ACC112 (cell line): Measurements from ENCODE around the gene SLC5A10.
"Not testable (repeated sequence)": the region's sequence is repeated elsewhere in the genome, so short reads cannot be mapped to it uniquely, and the experiment has no call there.

Experiments used
- H2AFZ ChIP-seq: fragments of 200-600 bp; sonication (generic); one replicate; pipeline ENCODE4 v1.6.0; 2017; ENCODE audit warnings: antibody characterized with exemption, low read length; ENCODE audit not compliant: unreplicated experiment
- H3K27ac ChIP-seq: fragments of 200-600 bp; sonication (generic); 2 replicates; pipeline ENCODE4 v1.5.1; 2014; ENCODE audit warnings: low read depth, mild to moderate bottlenecking, antibody characterized with exemption, low read length, moderate library complexity
- H3K27me3 ChIP-seq: fragments of 200-600 bp; sonication (generic); 2 replicates; pipeline ENCODE4 v1.6.1; 2014; ENCODE audit warnings: mild to moderate bottlenecking, antibody characterized with exemption, low read length, moderate library complexity, mixed read lengths; ENCODE audit not compliant: insufficient read depth
- H3K36me3 ChIP-seq: fragments of 200-600 bp; sonication (generic); 2 replicates; pipeline ENCODE4 v1.6.1; 2016; ENCODE audit warnings: mild to moderate bottlenecking, antibody characterized with exemption, low read length, moderate library complexity, mixed read lengths; ENCODE audit not compliant: insufficient read depth
- H3K4me1 ChIP-seq: fragments of 200-600 bp; sonication (generic); one replicate; pipeline ENCODE4 v1.6.1; 2016; ENCODE audit warnings: low read length, mixed read lengths; ENCODE audit not compliant: insufficient read depth, unreplicated experiment, control insufficient read depth
- H3K4me3 ChIP-seq: fragments of 200-600 bp; sonication (generic); 2 replicates; pipeline ENCODE4 v1.5.1; 2014; ENCODE audit warnings: mild to moderate bottlenecking, low read depth, low read length
- H3K79me2 ChIP-seq: fragments of 200-600 bp; sonication (generic); one replicate; pipeline ENCODE4 v1.6.0; 2016; ENCODE audit warnings: low read length; ENCODE audit not compliant: control insufficient read depth, unreplicated experiment, insufficient read depth

The SLC5A10 gene

DNA sequence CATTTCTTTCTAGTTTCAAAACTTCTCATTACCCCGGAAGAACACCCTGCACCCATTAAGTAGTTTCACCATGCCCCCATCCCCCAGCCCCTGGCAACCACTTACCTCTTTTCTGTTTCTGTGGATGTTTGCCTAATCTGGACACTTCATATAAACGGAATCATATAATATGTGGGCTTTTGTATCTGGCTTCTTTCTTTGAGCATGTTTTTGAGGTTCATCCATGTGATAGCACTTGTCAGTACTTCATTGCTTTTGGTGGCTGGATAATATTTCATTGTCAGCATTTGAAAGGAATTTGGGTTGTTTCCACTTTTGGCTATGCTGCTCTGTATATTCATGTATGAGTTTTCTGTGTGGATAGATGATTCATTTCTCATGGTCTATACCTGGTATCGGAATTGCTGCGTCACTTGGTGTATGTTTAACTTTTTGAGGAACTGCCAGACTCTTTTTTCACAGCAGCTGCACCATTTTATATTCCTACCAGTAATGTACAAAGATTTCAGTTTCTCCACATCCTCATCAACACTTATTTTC lies 30.0 kb upstream of the SLC5A10 start:
- Histone ChIP-seq H3K27me3 (no peaks in the 10 kb centered on the region), H3K27ac (peak overlapping the region; percentile 65; the same call in 1 of the 2 replicates), H3K4me1 (peaks cover 23% of the 10 kb centered on the region), H2AFZ (no peak overlapping the region), H3K79me2 (no peaks in the 10 kb centered on the region), H3K4me3 (no peak overlapping the region), H3K36me3 (peaks cover 4% of the 10 kb centered on the region; the same call in 1 of the 2 replicates)

DNA sequence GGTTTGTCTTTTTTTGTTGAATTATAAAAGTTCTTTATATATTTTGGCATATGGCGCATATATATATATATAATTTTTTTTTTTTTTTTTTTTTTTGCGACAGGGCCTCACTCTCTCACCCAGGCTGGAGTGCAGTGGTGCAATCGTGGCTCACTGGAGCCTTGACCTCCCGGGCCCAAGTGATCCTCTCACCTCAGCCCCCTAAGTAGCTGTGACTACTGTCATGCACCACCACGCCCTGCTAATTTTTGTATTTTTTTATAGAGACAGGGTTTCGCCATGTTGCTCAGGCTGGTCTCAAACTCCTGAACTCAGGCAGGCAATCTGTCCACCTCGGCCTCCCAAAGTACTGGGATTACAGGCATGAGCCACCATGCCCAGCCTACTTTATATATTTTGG lies 29.4 kb upstream of the SLC5A10 start:
- peaks cover 23% of the 10 kb centered on the region for H3K4me1 ChIP-seq
- not testable (repeated sequence) for H3K79me2 ChIP-seq

DNA sequence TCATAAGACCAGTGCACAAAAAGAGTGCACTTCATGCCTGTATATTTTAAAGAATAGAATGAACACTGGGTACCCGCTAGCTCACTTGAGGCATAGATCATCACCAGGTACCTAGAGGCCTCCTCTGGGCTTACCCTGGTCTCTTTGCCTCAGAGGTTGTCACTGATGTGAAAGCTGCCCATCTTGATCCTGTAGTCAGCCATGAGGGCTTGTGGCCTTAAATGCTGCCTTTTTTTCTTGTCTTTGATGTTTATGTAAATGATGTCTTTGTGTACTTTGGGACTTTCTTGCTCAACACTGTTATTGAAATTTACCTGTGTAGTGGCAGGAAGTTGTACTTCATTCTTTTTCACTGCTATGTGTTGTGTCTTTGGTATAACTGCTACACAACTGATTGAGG lies 26.8 kb upstream of the SLC5A10 start:
- Histone ChIP-seq H3K4me3 (no peak overlapping the region), H3K36me3 (no peaks in the 10 kb centered on the region), H3K4me1 (peaks cover 21% of the 10 kb centered on the region), H3K27me3 (no peaks in the 10 kb centered on the region), H2AFZ (no peak overlapping the region), H3K27ac (no peak overlapping the region), H3K79me2 (no peaks in the 10 kb centered on the region)

More for the DNA sequence above, 29.4 kb upstream of the SLC5A10 start:
- H3K4me3 ChIP-seq, H2AFZ ChIP-seq, H3K27me3 ChIP-seq, H3K36me3 ChIP-seq, H3K27ac ChIP-seq: not testable (repeated sequence)

DNA sequence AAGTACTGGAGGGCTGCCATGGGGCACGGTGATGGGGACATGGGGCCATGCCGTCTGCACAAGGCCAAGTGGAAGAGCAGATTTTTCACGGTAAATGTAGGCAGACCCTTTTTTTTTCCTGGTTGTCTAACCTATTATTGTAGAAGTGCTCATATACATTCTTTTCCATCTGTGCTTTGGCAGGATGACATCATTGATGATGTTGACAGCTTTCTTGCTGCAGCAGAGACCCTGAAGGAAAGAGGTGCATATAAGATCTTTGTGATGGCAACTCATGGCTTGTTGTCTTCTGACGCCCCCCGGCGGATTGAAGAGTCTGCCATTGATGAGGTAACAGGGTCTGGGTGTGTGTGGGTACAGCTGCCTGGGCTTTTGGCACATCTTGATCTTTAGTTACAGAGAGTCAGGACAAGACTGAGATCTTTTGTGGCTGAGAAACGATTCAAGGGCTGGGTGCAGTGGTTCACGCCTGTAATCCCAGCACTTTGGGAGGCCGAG lies 23.3 kb upstream of the SLC5A10 start:
- no peaks in the 10 kb centered on the region for H3K4me1 ChIP-seq
- H3K79me2 ChIP-seq, result no peaks in the 10 kb centered on the region
- H3K36me3 ChIP-seq, result 0 out of 2 replicates have a peak, but pooled peaks cover 5% of the 10 kb centered on the region
- no peak overlapping the region for H3K4me3 ChIP-seq
- H3K27ac ChIP-seq, result no peak overlapping the region
- no peaks in the 10 kb centered on the region for H3K27me3 ChIP-seq
- H2AFZ ChIP-seq, result no peak overlapping the region

DNA sequence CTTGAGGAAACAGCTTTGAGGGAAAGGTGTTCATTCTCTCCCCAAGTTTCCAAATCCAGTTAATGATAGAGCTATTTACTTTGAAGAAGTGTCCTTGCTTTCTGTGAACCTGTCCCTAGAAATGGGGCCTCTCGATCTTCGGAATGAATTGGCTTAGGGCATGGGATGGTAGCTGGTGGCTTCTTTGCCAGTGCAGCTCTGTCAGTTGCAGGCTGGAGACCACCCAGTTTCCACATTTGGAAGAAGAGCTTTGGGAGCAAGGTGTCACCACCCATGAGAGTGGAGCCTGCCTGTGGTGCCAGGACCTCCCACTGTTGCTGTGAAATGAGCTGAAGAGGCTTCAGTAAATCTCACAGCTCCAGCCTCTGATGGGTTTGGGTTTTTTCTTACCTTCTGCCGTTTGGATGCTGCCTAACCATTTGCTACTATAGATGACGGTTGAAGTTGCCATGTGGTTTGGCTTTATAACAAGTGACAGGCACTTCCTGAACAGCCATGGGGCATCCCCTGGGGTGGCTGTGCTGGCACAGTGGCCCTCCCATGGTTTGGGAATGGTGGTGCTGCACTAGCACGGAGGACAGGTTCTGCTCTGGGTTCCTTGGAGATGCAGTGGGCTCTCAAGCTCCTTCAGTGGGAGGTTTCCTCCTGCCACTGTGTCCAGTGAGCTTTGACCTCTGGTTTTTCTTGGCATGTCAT lies 19.5 kb upstream of the SLC5A10 start:
- 0 out of 2 replicates have a peak, but pooled peaks cover 5% of the 10 kb centered on the region for H3K36me3 ChIP-seq
- no peak overlapping the region for H3K4me3 ChIP-seq
- H3K4me1 ChIP-seq, result no peaks in the 10 kb centered on the region
- H3K79me2 ChIP-seq, result no peaks in the 10 kb centered on the region
- no peaks in the 10 kb centered on the region for H3K27me3 ChIP-seq
- H2AFZ ChIP-seq, result no peak overlapping the region
- no peak overlapping the region for H3K27ac ChIP-seq

DNA sequence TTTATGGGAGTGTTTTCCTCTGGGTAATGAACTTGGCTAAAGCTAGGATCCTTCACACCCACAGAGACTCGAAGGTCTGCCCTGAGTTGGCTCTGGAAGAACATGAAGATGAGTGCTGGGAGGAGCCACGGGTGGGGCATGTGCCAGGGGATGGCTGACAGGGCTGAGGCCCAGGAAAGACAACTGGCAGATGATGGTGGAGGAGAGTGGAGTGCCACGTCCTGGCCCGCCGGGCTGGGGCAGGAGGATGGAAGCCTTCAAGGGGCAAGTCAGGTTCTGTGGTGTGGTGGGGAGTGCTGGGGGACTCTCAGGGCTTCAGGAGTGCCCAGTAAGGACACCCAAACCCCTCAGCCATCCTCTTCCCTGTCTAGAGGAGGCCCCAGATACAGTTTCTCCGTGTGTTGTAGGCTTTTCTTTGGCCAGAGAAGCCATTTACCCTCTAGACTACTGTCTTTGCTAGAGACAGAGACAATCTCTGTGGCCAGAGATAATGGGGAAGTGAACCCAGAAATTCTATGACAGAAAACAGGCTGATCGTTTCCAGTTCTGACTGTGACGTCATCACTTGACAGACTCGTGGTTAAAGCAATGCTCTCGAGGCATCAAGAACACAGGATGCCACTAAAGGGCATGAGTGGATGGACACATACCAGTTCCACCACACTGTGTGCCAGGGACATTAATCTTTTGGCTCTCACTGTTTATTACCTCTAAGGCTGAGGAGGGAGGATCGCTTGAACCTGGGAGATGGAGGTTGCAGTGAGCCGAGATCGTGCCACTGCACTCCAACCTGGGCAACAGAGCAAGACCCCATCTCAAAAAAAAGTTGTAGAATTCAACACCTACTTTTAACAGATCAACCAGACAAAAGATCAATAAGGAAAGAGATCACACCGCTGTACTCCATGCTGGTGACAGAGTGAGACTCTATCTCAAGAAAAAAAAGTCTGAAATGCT lies 18.6 kb upstream of the SLC5A10 start:
- no peaks in the 10 kb centered on the region for H3K79me2 ChIP-seq
- H3K36me3 ChIP-seq, result 0 out of 2 replicates have a peak, but pooled peaks cover 5% of the 10 kb centered on the region
- H3K27ac ChIP-seq, result no peak overlapping the region
- no peaks in the 10 kb centered on the region for H3K27me3 ChIP-seq
- H3K4me1 ChIP-seq, result no peaks in the 10 kb centered on the region
- H3K4me3 ChIP-seq, result no peak overlapping the region
- H2AFZ ChIP-seq, result no peak overlapping the region

DNA sequence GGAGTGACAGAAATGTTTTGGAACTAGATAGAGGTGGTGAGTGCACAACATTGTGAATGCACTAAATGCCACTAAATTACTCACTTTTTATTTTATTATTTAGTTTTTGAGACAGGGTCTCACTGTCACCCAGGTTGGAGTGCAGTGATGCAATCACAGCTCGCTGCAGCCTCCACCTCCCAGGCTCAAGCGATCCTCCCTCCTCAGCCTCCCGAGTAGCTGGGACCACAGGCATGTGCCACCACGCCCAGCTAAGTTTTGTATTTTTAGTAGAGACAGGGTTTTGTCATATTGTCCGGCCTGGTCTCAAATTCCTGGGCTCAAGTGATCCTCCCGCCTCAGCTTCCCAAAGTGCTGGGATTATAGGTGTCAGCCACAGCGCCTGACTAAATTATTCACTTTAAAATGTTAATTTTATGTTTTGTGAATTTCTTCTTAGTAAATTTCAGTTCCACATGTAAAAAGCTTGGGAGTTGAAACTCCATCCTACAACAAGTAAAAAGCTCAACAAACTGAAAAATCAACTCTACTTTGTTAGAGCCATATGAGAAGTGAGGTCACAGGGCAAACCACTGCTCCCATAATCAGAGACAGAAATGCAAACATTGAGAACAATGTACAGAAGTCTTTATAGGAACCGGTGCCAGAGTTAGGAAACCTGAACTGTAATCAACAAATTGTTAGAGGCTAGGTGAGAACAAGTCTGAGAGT lies 13.8 kb upstream of the SLC5A10 start:
- H3K4me3 ChIP-seq, result no peak overlapping the region
- H2AFZ ChIP-seq, result no peak overlapping the region
- H3K27ac ChIP-seq, result no peak overlapping the region
- H3K36me3 ChIP-seq, result no peaks in the 10 kb centered on the region
- no peaks in the 10 kb centered on the region for H3K4me1 ChIP-seq
- H3K27me3 ChIP-seq, result no peaks in the 10 kb centered on the region
- no peaks in the 10 kb centered on the region for H3K79me2 ChIP-seq

DNA sequence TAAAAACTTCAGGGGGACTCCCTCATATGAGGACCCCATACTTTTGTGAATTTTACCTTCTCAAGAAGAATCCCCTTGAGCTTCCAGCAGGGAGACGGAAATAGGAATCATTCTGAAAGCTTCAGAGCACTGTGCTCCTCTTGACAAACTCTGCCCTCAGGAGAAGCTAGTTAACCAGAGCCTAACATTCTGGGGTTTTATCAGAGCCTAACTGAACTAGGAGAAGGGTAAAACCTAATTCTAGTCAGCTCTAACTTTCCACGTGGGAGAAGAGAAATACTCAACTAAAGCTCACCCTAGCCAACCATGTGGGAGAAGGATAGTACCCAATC lies 13.3 kb upstream of the SLC5A10 start:
- no peak overlapping the region for H3K4me3 ChIP-seq
- no peak overlapping the region for H2AFZ ChIP-seq
- H3K27ac ChIP-seq, result no peak overlapping the region
- H3K36me3 ChIP-seq, result no peaks in the 10 kb centered on the region
- H3K27me3 ChIP-seq, result no peaks in the 10 kb centered on the region
- no peaks in the 10 kb centered on the region for H3K4me1 ChIP-seq
- H3K79me2 ChIP-seq, result no peaks in the 10 kb centered on the region

DNA sequence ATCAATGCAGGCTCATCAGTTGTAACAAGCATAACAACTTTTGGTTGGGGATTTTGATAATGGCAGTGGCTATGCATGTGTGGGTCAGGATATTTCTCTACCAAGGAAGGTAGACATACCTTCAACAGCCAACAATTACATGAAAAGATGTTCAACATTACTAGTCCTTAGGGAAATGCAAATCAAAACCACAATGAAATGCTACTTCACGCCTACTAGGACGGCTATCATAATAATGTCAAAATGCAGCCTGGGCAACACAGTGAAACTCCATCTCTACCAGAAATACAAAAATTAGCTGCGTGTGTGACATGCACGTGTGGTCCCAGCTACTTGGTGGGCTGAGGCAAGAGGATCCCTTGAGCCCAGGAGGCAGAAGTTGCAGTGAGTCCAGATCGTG lies 7.3 kb upstream of the SLC5A10 start:
- H3K79me2 ChIP-seq, result no peaks in the 10 kb centered on the region
- no peaks in the 10 kb centered on the region for H3K4me1 ChIP-seq
- H3K27ac ChIP-seq, result no peak overlapping the region
- H3K27me3 ChIP-seq, result peaks cover 35% of the 10 kb centered on the region
- H3K4me3 ChIP-seq, result no peak overlapping the region
- no peak overlapping the region for H2AFZ ChIP-seq
- no peaks in the 10 kb centered on the region for H3K36me3 ChIP-seq

DNA sequence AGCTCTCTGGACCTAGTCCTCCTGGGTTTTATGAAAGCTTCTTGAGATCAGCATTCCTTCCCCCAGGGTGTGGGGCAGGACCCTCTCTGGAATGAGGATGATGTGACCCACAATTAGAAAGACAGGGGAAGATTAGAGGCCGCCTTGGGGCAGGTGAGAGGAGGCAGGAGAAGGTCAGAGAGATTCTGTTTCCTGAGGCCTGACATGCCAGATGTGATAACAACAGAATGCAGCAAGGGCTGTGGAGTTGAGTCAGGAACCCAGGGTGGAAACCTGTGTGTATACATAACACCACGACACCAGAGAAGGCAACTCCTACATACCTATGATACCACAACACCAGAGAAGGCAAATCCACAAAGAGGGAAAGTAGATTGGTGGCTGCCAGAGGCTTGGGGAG lies 5.4 kb upstream of the SLC5A10 start:
- no peak overlapping the region for H2AFZ ChIP-seq
- H3K4me1 ChIP-seq, result no peaks in the 10 kb centered on the region
- no peak overlapping the region for H3K4me3 ChIP-seq
- peaks cover 47% of the 10 kb centered on the region for H3K27me3 ChIP-seq
- no peak overlapping the region for H3K27ac ChIP-seq
- H3K79me2 ChIP-seq, result no peaks in the 10 kb centered on the region
- no peaks in the 10 kb centered on the region for H3K36me3 ChIP-seq
